Transverse colon (tissue), 3 donors: ENCODE data around the gene TMEM201.

Source experiments
- POLR2A ChIP-seq: fragments of 450-650 bp; IDR thresholded peaks from one replicate; pipeline ENCODE4 v1.6.1; 2016; ENCODE audit warnings: antibody characterized with exemption, mild to moderate bottlenecking, moderate library complexity
- TF ChIP-seq, protein P1 (sequence below), 5 experiments: fragments of 200-600 bp in 3 of 5; fragments of 450-650 bp in 2 of 5; sonication (generic) in 3 of 5; IDR thresholded peaks; 1 replicate in 2 of 5; 2 replicates in 3 of 5; pipeline ENCODE4 v1.5.1; 2016 to 2017; ENCODE audit warnings: antibody characterized with exemption in 5 of 5, inconsistent platforms in 3 of 5, mild to moderate bottlenecking in 2 of 5, moderate library complexity in 1 of 5

DNA sequence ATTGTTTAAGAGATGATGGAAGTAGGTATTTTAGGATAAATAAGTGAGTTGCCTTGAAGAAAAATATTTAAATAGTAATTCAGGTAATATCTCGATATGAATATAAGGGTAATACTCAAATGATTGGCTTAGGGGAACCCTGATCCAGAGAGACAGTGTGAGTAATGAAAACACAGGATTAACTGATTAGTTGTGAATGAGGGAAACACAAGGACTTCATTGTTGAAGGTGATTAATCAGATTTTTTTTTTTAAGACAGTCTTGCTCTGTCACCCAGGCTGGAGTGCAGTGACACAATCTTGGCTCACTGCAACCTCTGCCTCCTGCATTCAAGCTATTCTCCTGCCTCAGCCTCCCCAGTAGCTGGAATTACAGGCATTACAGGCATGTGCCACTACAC lies 36.7 kb upstream of the TMEM201 start:
- TF ChIP-seq, protein P1, sequence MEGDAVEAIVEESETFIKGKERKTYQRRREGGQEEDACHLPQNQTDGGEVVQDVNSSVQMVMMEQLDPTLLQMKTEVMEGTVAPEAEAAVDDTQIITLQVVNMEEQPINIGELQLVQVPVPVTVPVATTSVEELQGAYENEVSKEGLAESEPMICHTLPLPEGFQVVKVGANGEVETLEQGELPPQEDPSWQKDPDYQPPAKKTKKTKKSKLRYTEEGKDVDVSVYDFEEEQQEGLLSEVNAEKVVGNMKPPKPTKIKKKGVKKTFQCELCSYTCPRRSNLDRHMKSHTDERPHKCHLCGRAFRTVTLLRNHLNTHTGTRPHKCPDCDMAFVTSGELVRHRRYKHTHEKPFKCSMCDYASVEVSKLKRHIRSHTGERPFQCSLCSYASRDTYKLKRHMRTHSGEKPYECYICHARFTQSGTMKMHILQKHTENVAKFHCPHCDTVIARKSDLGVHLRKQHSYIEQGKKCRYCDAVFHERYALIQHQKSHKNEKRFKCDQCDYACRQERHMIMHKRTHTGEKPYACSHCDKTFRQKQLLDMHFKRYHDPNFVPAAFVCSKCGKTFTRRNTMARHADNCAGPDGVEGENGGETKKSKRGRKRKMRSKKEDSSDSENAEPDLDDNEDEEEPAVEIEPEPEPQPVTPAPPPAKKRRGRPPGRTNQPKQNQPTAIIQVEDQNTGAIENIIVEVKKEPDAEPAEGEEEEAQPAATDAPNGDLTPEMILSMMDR (IDR thresholded peaks at IDR 0.05) = no peak
- no peak for TF ChIP-seq POLR2A
